Right renal pelvis (tissue), 4 donors: Measurements from ENCODE around the gene LETMD1. TPM values are rescaled to one million over a fixed set of nuclear protein-coding genes. Genes with fewer than 3 reads are reported as not detected.

Experiments used
- DNase-seq, 4 donors: peaks; one replicate each; pipeline ENCODE4 v3.0.0-alpha.2; 2013; ENCODE audit warnings: low read depth in 4 of 4, low spot score in 3 of 4, missing footprints in 1 of 4
- polyA plus RNA-seq, 4 donors: library from polyadenylated mRNA; unstranded; fragments of 120-200 nt; gene quantifications; one replicate each; pipeline ENCODE4 v1.2.1, GENCODE V29; 2013; ENCODE audit not compliant: insufficient read length in 4 of 4

LETMD1 gene
- polyA plus RNA-seq, 4 donors: 85.2 to 97.8 (median 97.1) TPM

GRCh38 chr12:51025836-51026638, 22.1 kb upstream of the LETMD1 start, which contains the start of gene SLC11A2:
SLC11A2 (minus strand) TSS chr12:51026384; CDS start chr12:51010728, 15,656 bp downstream.
- peak; percentile 83 to 89 (median 87) for DNase-seq

- no peak for DNase-seq
Measured at GRCh38 chr12:51027342-51027835, 20.7 kb upstream of the LETMD1 start.

DNA sequence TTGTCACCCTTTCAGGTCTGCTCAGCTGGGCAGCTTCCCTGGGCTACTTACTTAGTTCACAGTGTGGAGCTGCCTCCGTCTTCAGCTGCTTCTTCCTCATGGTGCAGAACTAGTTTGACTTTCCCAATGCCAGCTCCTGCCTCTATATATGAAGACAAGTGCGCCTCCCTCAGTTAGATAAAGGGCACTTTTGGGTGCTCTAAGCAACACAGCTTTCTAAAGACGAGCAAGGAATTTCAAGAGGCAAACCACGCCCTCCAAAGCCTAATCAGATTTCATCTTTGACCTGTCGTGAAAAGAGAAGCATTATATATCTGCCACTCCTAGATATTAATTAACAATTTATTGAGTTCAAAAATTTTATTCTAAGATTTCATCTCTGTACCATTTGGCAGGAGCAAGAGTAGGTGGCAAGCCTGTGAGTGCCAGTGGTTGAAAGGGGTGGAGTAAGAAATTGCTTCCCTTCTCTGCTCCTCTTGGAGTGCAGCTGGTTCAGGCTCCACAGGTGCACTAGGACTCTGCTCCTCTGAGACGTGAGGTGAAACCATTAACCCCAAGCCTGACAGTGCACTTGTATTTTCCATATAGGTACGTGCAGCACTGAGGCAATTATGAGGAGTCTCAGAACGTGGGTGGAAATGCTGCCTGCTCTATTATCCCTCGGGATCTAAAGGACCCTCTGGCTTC, 19.9 kb upstream of the LETMD1 start:
- no peak for DNase-seq

- DNase-seq: no peak
Measured at GRCh38 chr12:51028813-51029150, 19.3 kb upstream of the LETMD1 start.

GRCh38 chr12:51033048-51033447, 15.1 kb upstream of the LETMD1 start:
- no peak for DNase-seq

- no peak for DNase-seq
Measured at GRCh38 chr12:51033457-51034089, 14.6 kb upstream of the LETMD1 start.

- DNase-seq: no peak
Measured at GRCh38 chr12:51036279-51036678, 11.8 kb upstream of the LETMD1 start.

GRCh38 chr12:51048661-51049251, 629 bp downstream of the LETMD1 start:
- DNase-seq: no peak

- DNase-seq: no peak
Measured at GRCh38 chr12:51049525-51049924, 1.4 kb downstream of the LETMD1 start.

- DNase-seq: no peak
Measured at GRCh38 chr12:51051787-51052186, 3.7 kb downstream of the LETMD1 start.

GRCh38 chr12:51055060-51055459, 6.9 kb downstream of the LETMD1 start:
- no peak for DNase-seq

- DNase-seq: no peak
Measured at GRCh38 chr12:51056242-51056641, 8.1 kb downstream of the LETMD1 start.

DNA sequence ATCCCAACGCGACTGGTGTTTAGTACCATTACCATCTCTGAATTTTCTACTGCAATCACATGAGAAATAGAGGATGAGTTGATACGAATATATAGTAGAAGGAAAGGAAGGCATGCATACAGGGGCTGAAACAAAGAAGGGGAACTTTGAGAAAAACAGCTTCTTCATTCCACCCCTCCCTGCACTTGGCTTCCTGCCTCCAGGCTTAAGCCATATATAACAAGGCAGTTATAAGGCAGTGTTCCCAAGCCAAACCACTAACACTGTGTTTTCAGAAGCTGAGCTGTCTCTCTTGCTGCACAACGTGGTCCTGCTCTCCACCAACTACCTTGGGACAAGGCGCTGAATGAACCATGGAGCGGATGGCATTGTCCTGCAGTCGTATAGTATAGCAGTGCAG, 11.0 kb downstream of the LETMD1 start:
- no peak for DNase-seq

DNA sequence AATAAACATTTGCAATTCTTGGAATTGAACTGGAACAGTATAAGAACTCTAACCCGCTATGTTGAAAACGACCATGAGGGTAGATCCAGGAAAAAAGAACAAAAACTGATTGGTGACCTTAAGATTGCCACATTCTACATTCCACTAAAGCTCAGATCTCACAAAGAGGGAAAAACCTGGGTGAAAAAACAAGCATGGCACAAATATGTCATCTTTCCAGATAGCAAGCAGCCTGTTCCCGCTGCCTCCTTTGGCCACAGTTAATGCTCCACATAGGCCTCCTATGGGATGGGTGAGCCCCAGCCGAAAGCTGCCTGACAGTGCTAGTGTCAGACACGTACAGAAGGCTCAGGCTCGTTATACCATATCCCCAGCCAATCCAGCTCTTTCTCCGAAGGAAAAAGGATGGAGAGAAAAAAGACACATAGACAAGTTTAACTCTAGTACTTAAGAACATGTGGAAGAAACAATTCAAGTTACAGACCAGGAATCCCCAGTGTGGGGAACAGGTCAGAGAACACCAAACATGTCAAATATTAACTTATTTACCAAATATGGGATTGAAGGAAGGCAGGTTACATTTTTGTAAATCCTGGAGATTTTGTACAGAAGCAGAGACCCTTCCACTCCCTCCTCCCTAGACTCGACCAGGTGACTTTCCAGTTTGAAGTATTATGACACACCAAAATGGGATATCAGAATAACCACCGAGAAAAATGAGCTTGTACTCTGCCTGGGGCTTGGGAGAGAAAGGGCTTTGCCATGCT, 14.7 kb downstream of the LETMD1 start:
- DNase-seq: no peak

DNA sequence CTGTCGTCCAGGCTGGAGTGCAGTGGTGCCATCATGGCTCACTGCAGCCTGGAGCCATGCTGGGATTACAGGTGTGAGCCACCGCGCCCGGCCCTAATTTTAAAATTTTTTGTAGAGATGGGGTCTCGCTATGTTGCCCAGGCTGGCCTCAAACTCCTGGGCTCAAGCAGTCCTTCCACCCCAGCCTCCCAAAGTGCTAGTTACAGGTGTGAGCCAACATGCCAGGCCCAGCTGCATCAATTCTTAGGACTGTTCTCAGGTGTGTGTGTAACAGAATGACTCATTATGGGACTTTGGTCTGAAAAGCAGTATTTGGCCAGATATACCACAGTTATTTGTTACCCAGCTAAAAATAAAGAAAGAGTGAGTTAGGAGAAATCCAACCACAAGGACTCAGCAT, 17.4 kb downstream of the LETMD1 start:
- no peak for DNase-seq

GRCh38 chr12:51067229-51067628, 19.1 kb downstream of the LETMD1 start:
- DNase-seq: no peak

GRCh38 chr12:51067771-51068170, 19.6 kb downstream of the LETMD1 start:
- DNase-seq: no peak

DNA sequence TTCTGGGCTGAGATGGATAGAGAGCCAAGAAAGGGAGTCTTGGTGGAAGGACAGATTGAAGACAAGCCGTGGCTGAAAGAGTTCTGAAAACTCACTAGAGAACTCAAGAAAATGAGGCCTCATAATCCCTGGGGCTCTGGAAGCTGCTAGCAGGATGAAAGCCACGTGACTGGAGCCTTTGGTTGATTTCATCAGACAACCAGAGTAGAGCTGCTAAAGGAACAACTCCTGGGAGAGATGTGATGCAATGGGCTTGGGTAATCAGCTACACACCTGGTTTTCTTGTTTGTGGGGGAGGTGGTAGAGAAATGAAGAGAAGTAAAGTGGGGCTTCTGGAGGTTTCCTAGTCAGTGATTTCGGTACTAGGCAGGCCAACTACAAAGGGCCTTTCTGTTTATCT, 21.9 kb downstream of the LETMD1 start:
- no peak for DNase-seq

DNA sequence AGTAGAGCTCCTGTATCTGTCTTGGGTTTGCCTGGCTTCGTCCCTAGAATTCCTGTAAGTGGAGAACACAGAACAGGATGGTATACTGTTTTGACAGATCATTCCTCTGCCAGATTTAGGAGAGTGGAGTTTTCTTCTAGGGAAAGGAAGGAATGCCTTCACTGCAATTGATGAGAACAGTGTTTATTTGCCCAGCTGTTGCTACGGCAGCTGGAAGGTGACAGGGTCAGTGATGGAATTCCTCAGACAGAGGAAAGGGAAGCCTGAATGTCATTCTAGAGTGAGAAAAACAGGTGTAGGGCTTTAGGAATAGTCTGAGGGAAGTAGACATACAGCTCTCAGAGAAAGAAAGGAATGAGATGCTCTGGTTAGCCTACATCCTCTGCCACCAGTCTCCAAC, 23.5 kb downstream of the LETMD1 start:
- DNase-seq: no peak

GRCh38 chr12:51075390-51075789, 27.3 kb downstream of the LETMD1 start:
- DNase-seq: no peak
